DND-41 (cell line): ENCODE results near the gene PITPNM1.

Experiments used
- EZH2 ChIP-seq: IDR thresholded peaks from 3 replicates; pipeline ENCODE4 v1.6.1; 2012; ENCODE audit warnings: borderline replicate concordance, low read depth, mild to moderate bottlenecking, moderate library complexity, low read length, inconsistent platforms; ENCODE audit not compliant: severe bottlenecking
- TF ChIP-seq, protein P1 (sequence below): IDR thresholded peaks from 2 replicates; pipeline ENCODE4 v1.5.1; 2012; ENCODE audit warnings: borderline replicate concordance, low read length, moderate library complexity, mild to moderate bottlenecking; ENCODE audit not compliant: poor library complexity, severe bottlenecking; ENCODE audit errors: extremely low read depth

DNA sequence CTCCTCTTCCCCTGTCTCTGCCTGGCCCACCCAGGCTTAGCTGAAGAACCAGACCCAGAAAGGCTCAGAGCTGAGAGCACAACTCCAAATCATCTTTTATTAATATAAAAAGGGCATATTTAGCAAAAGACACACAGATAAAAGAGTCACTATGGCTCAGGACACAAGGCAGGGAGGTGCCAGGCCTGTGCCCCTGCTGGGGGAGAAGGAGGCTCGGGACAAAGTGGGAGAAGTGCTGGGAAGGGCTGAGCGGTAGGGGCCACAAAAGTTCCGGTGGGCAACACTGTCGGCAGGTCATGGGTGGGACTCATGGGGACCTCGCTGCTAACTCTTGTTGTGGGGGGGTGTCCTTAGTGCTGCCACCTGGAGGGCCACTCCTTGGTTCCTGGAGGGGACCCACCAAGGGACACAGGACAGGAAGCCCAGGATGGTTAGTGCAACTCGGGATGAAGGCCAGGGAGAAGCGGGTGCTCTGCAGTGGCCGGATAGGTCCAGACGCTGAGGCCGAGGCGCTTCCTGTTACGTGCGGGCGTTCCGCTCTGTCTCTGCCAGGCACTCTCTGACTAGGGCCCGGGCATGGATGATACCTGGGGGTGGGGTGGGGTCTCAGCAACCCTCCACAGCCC lies 1.4 kb upstream of the PITPNM1 start:
- TF ChIP-seq, protein P1, sequence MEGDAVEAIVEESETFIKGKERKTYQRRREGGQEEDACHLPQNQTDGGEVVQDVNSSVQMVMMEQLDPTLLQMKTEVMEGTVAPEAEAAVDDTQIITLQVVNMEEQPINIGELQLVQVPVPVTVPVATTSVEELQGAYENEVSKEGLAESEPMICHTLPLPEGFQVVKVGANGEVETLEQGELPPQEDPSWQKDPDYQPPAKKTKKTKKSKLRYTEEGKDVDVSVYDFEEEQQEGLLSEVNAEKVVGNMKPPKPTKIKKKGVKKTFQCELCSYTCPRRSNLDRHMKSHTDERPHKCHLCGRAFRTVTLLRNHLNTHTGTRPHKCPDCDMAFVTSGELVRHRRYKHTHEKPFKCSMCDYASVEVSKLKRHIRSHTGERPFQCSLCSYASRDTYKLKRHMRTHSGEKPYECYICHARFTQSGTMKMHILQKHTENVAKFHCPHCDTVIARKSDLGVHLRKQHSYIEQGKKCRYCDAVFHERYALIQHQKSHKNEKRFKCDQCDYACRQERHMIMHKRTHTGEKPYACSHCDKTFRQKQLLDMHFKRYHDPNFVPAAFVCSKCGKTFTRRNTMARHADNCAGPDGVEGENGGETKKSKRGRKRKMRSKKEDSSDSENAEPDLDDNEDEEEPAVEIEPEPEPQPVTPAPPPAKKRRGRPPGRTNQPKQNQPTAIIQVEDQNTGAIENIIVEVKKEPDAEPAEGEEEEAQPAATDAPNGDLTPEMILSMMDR = no peak
- no peak for TF ChIP-seq EZH2
